RWPE1 (cell line): Measurements from ENCODE around the gene LRRTM4.

Experiments used
- CTCF ChIA-PET: fragments of 350-600 bp; sonication (Branson Sonifier 250); formaldehyde crosslinking; extraction: SDS; loops from one replicate; lab custom pipeline; 2021; lab: Yijun Ruan, JAX
- POLR2A ChIA-PET: fragments of 400-600 bp; formaldehyde crosslinking; extraction: SDS; loops from one replicate; lab custom pipeline; 2020; ENCODE audit warnings: antibody characterized with exemption; ENCODE audit not compliant: low non-redundant PET; lab: Yijun Ruan, JAX
- DNase-seq: peaks from one replicate; pipeline ENCODE4 v3.0.0; 2012; ENCODE audit warnings: low spot score
- H3K27ac ChIP-seq: fragments of 450-650 bp; 2 replicates; pipeline ENCODE4 v1.5.1; 2017
- TF ChIP-seq, protein P1 (sequence below): fragments of 450-650 bp; conservative IDR thresholded peaks from 2 replicates; pipeline ENCODE4 v1.5.1; 2017; ENCODE audit warnings: low read depth, mild to moderate bottlenecking

Gene LRRTM4

DNA sequence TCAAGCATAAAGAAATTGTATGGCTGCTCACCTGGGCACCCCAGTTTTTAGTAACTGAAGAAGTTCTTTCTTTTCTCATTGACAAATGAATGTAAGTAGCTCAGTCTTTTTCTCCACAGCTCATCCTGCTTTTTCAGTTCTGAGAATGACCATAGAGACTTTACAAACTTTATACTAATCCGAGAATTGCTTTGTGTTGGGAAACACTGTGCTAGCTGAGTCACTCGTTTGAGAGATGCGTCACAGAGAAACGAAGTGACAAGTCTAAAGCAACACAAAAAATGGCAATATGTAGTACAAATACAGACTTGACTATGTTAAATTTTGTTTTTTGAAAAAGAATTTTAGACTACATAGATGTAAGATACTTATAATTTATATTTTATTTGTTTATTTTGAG lies 9.0 kb downstream of the LRRTM4 start:
- H3K27ac ChIP-seq, result no peak overlapping the region
- ChIA-PET POLR2A (no interaction called here), CTCF (no interaction called here)
- TF ChIP-seq, protein P1, sequence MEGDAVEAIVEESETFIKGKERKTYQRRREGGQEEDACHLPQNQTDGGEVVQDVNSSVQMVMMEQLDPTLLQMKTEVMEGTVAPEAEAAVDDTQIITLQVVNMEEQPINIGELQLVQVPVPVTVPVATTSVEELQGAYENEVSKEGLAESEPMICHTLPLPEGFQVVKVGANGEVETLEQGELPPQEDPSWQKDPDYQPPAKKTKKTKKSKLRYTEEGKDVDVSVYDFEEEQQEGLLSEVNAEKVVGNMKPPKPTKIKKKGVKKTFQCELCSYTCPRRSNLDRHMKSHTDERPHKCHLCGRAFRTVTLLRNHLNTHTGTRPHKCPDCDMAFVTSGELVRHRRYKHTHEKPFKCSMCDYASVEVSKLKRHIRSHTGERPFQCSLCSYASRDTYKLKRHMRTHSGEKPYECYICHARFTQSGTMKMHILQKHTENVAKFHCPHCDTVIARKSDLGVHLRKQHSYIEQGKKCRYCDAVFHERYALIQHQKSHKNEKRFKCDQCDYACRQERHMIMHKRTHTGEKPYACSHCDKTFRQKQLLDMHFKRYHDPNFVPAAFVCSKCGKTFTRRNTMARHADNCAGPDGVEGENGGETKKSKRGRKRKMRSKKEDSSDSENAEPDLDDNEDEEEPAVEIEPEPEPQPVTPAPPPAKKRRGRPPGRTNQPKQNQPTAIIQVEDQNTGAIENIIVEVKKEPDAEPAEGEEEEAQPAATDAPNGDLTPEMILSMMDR, result no peak
- DNase-seq, result no peak

DNA sequence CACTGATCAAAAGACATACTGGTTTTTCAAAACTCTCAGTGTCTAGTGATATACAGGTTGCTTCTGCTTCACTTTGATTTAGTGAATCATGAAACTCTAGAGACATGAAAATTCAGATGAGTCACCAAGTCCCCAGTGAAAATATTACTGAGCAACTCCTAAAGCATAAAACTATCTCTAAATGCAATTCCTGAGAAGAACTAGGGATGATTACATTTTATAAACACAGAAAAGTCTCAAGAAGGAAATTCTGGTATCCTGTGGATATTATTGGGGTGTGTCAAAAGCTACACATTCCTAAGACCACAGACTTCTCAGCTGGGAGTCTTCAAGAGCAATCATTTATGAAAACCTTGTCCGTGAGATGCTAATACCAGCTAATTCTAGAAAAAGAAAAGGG lies 9.7 kb downstream of the LRRTM4 start:
- TF ChIP-seq, protein P1, result no peak
- CTCF ChIA-PET, result interaction anchor here (0.7 kb wide), 1 partner anchor 795 kb away, joined by 3 read pairs; no protein-coding TSS in a partner anchor
- H3K27ac ChIP-seq, result no peak overlapping the region
- POLR2A ChIA-PET, result no interaction called here
- DNase-seq, result no peak

DNA sequence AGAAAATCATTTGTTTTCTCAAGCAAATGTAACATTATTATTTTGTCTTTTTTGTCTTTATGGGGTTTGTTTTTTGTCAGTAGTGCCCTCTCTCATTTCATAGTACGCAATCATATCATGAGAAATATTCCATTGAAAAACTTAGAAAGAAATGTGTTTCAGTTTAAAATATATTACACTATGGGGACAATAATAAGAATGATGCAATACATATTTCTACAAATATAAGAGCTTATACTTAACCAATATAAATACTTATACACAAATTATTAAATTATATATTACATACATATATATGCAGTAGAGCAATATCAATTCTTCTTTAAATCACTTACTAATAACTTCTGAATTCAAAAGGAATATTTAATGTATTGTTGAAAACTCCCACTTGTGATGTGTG lies 13.7 kb downstream of the LRRTM4 start:
- ChIA-PET POLR2A (no interaction called here), CTCF (no interaction called here)
- TF ChIP-seq, protein P1, result no peak
- H3K27ac ChIP-seq, result no peak overlapping the region
- DNase-seq, result no peak

DNA sequence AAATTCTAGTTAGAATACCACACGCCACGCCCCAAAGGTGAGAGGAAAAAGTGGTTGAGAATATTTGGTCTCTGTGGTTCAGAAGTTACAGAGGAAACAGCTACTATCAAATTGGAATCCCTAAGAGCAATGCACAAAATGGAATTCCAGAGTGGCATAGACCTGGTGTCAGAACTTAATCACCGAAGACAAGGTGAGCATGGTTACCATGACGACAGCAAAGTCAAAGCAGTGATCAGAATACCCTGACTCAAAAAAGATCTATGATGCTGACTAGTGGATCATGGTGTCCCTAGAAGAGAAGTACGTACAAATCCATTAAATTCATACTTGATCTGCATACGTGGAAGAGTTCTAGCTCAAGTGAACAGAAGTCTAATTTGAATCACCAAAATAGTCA lies 14.5 kb downstream of the LRRTM4 start:
- TF ChIP-seq, protein P1, result no peak
- no peak overlapping the region for H3K27ac ChIP-seq
- POLR2A ChIA-PET, result no interaction called here
- DNase-seq, result no peak
- CTCF ChIA-PET, result no interaction called here

DNA sequence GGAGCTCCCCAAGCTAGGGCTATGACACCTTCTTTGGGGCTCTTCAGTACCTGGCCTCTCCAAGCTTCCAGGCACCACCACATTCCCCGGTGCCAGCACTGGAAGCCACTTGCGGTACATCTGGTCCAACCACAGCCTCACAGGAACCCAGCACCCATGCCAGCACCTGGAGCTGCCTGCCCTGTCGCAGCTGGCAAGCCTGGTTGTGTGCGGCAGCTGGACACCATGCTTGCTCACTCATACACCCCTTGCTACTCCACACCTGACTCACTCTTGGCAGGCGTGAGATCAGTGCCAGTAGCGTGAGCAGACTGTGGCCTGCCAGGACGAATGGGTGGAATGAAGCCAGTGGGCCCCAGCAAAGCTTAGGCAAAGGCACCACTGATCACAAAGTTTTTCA lies 34.0 kb downstream of the LRRTM4 start:
- TF ChIP-seq, protein P1, result no peak
- DNase-seq, result no peak
- ChIA-PET CTCF (no interaction called here), POLR2A (no interaction called here)
- H3K27ac ChIP-seq, result no peak overlapping the region

DNA sequence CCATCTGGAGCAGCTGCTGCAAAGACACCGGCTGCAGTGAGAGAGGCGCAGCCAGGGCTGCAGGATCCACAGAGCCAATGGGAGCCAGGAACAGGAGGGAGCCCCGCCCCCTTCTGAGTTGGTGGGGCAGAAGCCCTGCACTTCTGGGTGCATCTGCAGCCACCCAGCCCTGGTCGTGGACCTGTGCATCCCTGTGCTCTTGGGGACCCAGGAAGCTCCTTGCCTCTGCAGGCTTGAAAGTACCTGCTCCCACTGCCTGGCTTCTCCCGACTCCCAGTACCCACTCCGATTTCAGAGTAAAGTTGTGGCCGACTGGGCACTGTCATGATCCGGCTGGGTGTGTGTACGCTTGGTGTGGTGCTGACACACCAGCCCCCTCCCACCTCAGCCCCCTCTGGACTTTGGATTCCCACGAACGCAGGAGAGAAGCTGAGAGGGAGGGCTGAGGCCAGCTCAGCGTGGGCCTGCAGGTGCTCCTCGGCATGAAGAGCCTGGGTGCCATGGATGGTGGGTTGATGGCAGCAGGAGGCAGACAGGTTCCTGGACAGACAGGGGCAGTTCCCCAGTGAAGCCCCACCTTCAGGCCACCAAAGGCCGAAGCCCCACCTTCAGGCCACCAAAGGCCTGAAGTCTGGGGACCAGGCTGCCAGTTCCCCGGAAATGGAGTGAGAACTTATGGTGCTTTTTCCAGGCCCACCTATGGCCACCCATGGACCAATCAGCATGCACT lies 34.9 kb downstream of the LRRTM4 start:
- DNase-seq, result no peak
- CTCF ChIA-PET, result interaction anchor here (0.7 to 0.8 kb wide), 2 partner anchors 18 to 81 kb away, joined by 3 to 4 read pairs; no protein-coding TSS in a partner anchor
- no peak overlapping the region for H3K27ac ChIP-seq
- TF ChIP-seq, protein P1, result no peak
- POLR2A ChIA-PET, result no interaction called here
